ENCODE data around the gene RRP8. TPM values are rescaled to one million over a fixed set of nuclear protein-coding genes. Genes with fewer than 3 reads are reported as not detected.

RRP8 gene
- total and polyA plus RNA-seq, 10 of the 15 experiments (the other 5 are each of a cell fraction or from before 2014, with no cell fraction given): 4.7 to 51.2 (median 23.9) TPM

GRCh38 chr11:6622261-6623171 is 19.1 kb upstream of the RRP8 start:
- SMC1A ChIA-PET (ENCODE audit: uncharacterized antibody, unreplicated experiment): interaction anchor here (1.1 kb wide), 1 partner anchor 220 kb away, joined by 3 read pairs; no protein-coding TSS in a partner anchor
- H3K4me2 ChIP-seq (ENCODE audit: control insufficient read depth, insufficient read depth): no peak overlapping the region
- H3K79me2 ChIP-seq (ENCODE audit: control insufficient read depth, insufficient read depth, low read length): peaks cover 9% of the 10 kb centered on the region
- no peak overlapping the region for H3K9ac ChIP-seq (ENCODE audit: control insufficient read depth, insufficient read depth, low read length)
- intact Hi-C loops (cut with micrococcal nuclease; ENCODE audit: unreplicated experiment) (no loop called here), in situ Hi-C loops (cut with MboI) (no loop called here)
- FAIRE-seq: no peak
- no TSS peak for BruUV-seq (replicated peaks)
- 0 out of 2 replicates have a peak, but pooled peaks have one; percentile 18 for TF ChIP-seq TCF12 (IDR thresholded peaks at IDR 0.05; ENCODE audit: low read depth, low read length)
- TF ChIP-seq EGR1 (IDR thresholded peaks at IDR 0.05; ENCODE audit: borderline replicate concordance in 1 of 2, low read depth in 2 of 2, low read length in 2 of 2): no peak
- no peak overlapping the region for H3K4me3 ChIP-seq
- no peaks in the 10 kb centered on the region for H4K20me1 ChIP-seq (ENCODE audit: control insufficient read depth, insufficient read depth)
- no peak overlapping the region for H3K27ac ChIP-seq (ENCODE audit: control insufficient read depth, insufficient read depth)
- no peaks in the 10 kb centered on the region for H3K27me3 ChIP-seq (replicated peaks in 1 of 2; ENCODE audit: control insufficient read depth in 2 of 2, insufficient read depth in 2 of 2, low read length in 1 of 2)
- H3K9me3 ChIP-seq (replicated peaks; ENCODE audit: control insufficient read depth, insufficient read depth, low read length): no peaks in the 10 kb centered on the region
- 48% methylated on average over 24 of the region's 24 CpGs for WGBS (ENCODE audit: insufficient coverage, insufficient replicate concordance, low lambda C conversion rate, missing lambda C conversion rate)
- H2AFZ ChIP-seq (ENCODE audit: control insufficient read depth, low read depth, low read length): no peak overlapping the region
- DNase-seq (ENCODE audit: low read depth, low spot score): no peak
- no peaks in the 10 kb centered on the region for H3K36me3 ChIP-seq (ENCODE audit: control insufficient read depth in 2 of 2, insufficient read depth in 2 of 2, low read length in 1 of 2)
- H3K4me1 ChIP-seq (ENCODE audit: control insufficient read depth, insufficient read depth, low read length): peaks cover 7% of the 10 kb centered on the region
- CTCF ChIA-PET: interaction anchor here (0.6 to 3.1 kb wide), 4 partner anchors 10 to 116 kb away, joined by 3 to 13 read pairs (median 4); partner anchors contain the start of gene TAF10
- RAD21 ChIA-PET (ENCODE audit: unreplicated experiment): no interaction called here
- POLR2A ChIA-PET: interaction anchor here (0.9 to 9.1 kb wide), 2 partner anchors 13 to 18 kb away, joined by 3 to 85 read pairs; partner anchors contain the start of gene TAF10
- ATAC-seq: no peak

GRCh38 chr11:6621711-6622211 is 18.3 kb upstream of the RRP8 start:
- no peak overlapping the region for H2AFZ ChIP-seq (ENCODE audit: control insufficient read depth, low read depth, low read length)
- ATAC-seq: no peak
- no peaks in the 10 kb centered on the region for H3K36me3 ChIP-seq (ENCODE audit: control insufficient read depth in 2 of 2, insufficient read depth in 2 of 2, low read length in 1 of 2)
- BruUV-seq (replicated peaks): no TSS peak
- H3K79me2 ChIP-seq (ENCODE audit: control insufficient read depth, insufficient read depth, low read length): peaks cover 12% of the 10 kb centered on the region
- ChIA-PET RAD21 (ENCODE audit: unreplicated experiment) (interaction anchor here (4.3 kb wide), 1 partner anchor 18 kb away, joined by 55 read pairs; the partner anchor contains the start of genes ILK and RRP8), SMC1A (ENCODE audit: uncharacterized antibody, unreplicated experiment) (interaction anchor here (0.9 to 1.4 kb wide), 5 partner anchors 15 to 219 kb away, joined by 3 to 4 read pairs (median 3); no protein-coding TSS in a partner anchor), CTCF (interaction anchor here (0.6 to 3.1 kb wide), 6 partner anchors 9 to 134 kb away, joined by 3 to 13 read pairs (median 4); partner anchors contain the start of gene TAF10), POLR2A (interaction anchor here (0.9 to 9.1 kb wide), 2 partner anchors 12 to 17 kb away, joined by 3 to 85 read pairs; partner anchors contain the start of gene TAF10)
- no peak for FAIRE-seq
- intact Hi-C loops (cut with micrococcal nuclease; ENCODE audit: unreplicated experiment) (no loop called here), in situ Hi-C loops (cut with MboI) (no loop called here)
- peaks cover 5% of the 10 kb centered on the region for H3K4me1 ChIP-seq (ENCODE audit: control insufficient read depth, insufficient read depth, low read length)
- WGBS (ENCODE audit: insufficient coverage, insufficient replicate concordance, low lambda C conversion rate, missing lambda C conversion rate): 71% methylated on average over 13 of the region's 16 CpGs
- no peak overlapping the region for H3K9ac ChIP-seq (ENCODE audit: control insufficient read depth, insufficient read depth, low read length)
- H3K9me3 ChIP-seq (replicated peaks; ENCODE audit: control insufficient read depth, insufficient read depth, low read length): no peaks in the 10 kb centered on the region
- no peak overlapping the region for H3K4me2 ChIP-seq (ENCODE audit: control insufficient read depth, insufficient read depth)
- H3K27ac ChIP-seq (ENCODE audit: control insufficient read depth, insufficient read depth): no peak overlapping the region
- H4K20me1 ChIP-seq (ENCODE audit: control insufficient read depth, insufficient read depth): no peaks in the 10 kb centered on the region
- no peak overlapping the region for H3K4me3 ChIP-seq
- no peaks in the 10 kb centered on the region for H3K27me3 ChIP-seq (replicated peaks in 1 of 2; ENCODE audit: control insufficient read depth in 2 of 2, insufficient read depth in 2 of 2, low read length in 1 of 2)
- no peak for DNase-seq (ENCODE audit: low read depth, low spot score)
- TF ChIP-seq NKRF (conservative IDR thresholded peaks at IDR 0.05): no peak
- no peak for TF ChIP-seq IRF4 (IDR thresholded peaks at IDR 0.05; ENCODE audit: low read depth, low read length)
- no peak for TF ChIP-seq MAX (IDR thresholded peaks at IDR 0.05; ENCODE audit: low read depth, low read length)
- TF ChIP-seq ZBTB40 (IDR thresholded peaks at IDR 0.05; ENCODE audit: borderline replicate concordance): no peak
- no peak for TF ChIP-seq MEF2A (IDR thresholded peaks at IDR 0.05; ENCODE audit: insufficient read depth, low read depth, low read length)

Measured in GM12878 (cell line).